Hematopoietic multipotent progenitor cell treated with erythropoietin and hydrocortisone succinate and interleukin-3 and kit ligand, for 15 days (in vitro differentiated cells): ENCODE data around the gene GRID1.
A peak's percentile ranks its signal among the peaks of the same experiment; 100 is the strongest.

Experiments
- DNase-seq: peaks from one replicate; pipeline ENCODE4 v3.0.0-alpha.2; 2015; ENCODE audit warnings: low spot score

Gene GRID1

DNA sequence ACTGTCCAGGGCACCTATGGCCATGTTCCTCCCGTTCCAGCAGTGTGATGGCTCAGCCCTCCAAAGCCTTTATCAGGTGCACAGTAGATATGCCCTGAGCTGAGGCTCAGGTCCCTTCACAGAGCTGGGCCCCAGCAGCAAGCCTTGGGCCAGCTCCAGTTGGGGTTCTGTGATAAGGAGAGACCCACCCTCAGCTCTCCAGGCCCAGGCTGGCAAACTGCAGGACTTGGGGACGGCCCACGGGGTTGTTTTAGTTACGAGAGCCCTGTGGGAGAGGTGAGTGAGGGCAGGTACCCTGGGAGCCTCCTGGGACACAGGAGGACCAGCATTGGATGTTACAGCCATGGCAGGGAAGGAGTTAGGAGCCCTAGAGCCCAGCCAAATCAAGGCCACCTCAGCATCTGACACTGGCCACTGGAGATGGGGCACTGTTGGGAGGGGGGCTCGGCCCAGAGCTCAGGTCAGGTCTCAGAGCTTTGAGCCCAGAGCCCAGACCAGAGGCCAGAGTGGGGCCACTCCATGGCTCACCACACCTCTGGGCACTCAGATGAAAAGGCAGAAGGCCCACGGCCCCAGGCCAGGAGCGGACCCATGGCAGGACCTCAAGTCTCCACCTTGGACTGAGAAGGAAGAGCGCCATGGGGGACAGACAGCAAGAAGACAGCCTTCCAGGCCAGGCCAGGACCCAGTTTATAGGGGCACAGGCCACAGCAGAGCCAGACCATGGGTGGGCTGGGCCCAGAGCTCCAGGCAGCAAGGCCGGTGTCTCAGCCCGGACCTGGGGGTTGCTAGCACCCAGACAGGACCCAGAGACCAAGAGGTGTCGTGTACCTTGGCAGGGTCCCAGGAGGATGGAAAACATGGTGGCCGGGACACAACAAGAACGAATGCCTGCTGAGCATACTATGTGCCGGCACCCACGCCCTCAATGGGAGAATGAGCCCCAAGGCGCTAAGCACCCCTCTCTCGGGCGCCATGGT lies 12.8 kb downstream of the GRID1 start:
- no peak for DNase-seq

GRCh38 chr10:86350897-86351296 lies 15.7 kb downstream of the GRID1 start:
- DNase-seq: no peak

DNA sequence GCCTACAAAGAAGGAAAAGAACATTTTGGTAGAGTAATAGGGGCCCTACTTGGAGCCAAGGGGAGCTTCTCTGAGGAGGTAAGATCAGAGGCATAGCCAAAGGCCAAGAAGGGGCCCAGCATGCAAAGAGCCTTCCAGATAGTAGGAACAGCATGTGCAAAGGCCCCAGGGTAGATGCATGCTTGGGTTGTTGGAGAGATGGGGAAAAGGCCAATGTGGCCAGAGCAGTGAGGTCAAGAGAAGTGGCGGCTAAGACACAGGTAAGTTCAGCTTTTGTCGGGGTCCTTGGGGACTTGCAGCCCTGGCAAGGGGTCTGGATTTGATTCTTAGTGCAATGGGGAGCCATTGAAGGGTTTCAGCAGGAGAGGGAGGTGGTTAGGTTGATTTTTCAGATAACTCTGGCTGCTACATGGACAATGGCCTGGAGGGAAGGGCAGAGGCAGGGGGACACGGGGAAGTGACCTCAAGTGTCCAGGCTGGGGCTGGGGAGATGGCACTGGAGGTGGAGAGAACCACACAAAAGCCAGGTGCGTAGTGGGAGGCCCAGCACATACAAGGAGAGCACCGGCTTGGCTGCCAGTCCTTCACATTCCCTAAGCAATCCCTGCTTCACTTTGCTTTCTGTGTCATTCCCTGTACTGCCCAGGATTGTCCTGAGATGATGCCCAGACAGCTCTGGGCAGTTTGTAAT lies 16.5 kb downstream of the GRID1 start:
- DNase-seq: no peak

DNA sequence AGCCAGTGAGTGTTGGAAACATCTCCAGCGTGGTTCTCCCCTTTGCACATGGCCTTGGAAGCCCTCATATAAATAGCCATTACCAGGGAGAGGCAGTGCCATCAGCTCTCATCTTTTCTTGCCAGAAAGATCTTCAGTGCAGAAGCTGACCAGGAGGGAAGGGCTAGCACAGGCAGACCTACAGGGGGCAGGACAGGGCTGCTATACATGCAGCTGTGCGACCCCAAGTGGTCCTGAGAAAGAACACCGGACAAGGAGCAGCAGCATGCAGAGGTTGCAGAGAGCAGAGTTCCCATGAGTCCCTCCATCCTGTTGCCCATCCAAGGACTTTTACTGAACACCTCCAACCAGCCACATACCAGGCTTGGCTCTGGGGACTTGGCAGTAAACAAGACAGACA lies 17.1 kb downstream of the GRID1 start:
- DNase-seq: no peak

DNA sequence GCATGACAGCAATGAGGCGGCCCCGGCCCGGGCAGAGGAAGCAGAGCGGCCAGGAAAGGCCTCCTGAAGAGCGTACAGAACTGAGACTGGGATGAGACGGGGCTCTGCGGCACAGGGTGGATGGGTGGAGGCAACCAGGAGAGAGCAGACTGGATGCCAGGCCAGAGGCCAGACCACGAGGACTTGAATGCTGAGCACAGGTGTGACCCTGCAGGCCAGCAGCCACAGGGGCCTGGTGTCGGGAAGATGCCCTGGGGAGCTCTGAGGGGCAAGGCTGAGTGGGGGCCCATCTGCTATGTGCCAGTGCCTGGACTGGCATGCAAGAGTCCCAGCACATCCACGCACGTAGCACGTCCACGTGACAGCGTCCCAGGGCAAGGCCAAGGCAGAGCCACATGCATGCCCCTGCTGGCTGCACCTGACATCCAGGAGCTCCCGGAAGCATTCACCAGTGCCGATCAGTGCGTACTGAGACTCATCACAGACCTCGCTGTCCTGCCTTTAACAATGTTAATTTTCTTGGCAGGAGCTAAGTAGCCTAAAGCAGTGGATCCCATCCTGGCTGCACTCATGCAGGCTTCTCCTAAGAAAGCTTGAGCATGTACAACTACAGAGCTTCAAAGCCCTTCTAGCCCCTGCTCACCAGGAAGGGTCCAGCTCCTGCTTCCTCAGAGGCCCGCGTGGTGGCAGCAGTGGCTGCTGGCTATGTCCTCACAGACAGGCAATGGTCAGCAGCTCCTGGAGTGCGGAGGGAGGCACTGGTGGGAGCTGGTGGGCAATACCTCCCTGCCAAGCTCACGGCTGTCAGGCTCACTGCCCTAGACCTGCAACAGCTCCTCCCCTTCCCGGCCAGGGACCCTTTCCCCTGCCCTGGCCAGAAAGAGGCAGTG lies 18.0 kb downstream of the GRID1 start:
- DNase-seq: no peak

DNA sequence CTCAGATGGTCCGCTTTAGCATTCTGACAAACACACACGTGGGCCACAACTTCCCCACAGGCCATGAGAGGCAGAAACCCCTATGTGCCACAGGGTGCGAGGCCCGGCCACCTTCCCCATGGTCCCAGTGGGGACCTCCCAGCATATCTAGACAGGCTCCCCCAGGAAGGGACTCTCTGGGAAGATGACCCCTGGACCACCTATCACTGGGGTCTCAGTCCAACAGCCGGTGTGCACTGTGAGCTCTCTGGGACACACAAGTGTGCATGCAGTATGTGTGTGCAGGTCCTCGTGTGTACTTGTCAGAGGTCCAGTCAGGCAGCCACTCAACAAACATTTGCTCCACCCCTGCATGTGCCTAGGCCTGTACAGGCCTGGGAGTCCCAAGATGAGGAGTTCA lies 18.7 kb downstream of the GRID1 start:
- no peak for DNase-seq

GRCh38 chr10:86346799-86347665 lies 19.6 kb downstream of the GRID1 start:
- DNase-seq: no peak

DNA sequence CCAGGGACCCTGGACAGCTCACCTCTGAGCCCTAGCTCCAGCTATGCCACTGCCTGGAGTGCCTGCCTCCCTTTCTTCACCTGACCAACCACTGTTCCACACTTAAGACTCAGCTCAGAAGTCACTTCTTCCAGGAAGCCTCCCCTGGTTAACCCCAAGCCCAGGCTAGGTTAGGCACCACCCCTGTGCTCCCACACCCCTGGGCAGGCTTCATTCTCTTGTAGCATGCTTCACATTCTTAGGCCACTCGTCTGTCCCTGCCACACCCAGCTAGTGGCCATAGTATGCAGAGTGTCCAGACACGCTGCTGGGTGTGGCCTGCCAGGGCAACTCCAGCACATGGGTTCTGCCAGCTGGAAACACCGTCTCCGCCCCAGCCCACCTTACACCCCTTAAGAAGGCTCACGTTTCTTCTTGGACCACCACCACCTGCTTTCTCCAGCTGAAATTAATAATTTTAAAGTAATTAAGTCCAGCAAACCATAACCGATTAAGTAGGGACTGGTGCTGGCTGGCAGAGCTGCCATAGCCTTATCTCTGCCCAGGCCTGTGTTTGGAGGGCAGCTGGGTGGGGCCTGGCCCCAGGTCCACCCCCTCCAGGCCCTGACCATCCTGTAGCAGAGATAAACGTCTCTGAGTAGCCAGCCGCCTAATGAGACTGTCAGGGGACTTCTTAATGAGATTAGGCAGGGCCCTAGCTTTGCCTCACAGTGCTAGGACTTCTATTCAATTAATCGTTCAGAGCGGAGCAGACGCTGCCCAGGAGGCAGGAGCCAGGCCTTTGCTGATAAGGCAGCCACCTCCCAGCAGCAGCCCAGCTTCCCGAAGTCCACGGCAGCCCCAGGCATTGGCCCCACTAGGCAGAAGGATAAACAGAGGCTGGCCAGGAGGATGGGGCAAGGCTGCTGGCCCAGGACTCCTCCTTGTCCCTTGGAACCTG lies 20.5 kb downstream of the GRID1 start:
- DNase-seq: peak; percentile 61

DNA sequence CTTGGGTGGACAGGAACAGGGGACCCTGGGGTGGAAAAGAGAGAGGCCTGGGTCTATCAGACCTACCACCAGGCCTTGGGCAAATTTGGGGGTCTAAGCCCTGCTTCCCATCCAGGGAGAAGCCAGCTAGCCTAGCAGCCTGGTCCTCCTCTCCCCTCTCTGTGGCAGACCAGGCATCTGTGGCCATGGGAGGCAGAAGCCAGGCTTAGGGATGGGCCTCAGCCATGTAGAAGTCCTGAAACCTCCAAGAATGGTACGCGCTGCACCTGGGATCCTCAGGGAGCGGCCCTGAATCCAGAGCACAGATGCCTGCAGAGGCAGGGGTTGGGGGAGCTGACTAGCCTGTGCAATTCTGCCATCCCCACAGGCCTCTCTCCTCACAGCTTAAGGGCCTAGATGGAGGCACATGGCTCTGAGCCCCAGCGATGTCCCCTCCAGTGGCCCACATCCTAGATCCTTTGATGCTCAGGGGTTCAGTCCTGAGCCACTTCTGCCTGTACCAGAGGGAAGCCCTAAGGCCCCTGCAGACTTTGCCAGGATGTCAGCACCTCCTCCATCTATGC lies 21.2 kb downstream of the GRID1 start:
- DNase-seq: no peak

- no peak for DNase-seq
Observed at GRCh38 chr10:86344714-86345161, 21.9 kb downstream of the GRID1 start.

DNA sequence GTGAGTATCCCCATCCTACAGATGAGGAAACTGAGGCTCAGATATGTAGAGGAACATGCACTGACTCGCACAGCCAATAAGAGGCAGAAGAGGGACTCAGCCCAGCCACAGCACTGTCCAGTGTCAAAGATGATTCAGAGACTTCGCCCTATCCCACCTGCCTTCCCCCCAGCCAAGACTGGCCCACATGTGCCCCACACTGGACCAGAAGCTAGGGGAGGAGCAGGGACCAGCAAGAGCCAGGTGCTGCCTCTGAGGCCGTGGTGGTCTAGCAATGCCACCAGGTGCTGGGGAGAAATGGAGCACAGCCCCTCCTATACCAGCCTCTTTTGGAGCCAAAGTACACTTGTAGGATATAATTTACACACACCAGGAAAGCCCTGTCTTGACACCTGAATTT lies 22.3 kb downstream of the GRID1 start:
- no peak for DNase-seq

GRCh38 chr10:86343761-86344160 lies 22.8 kb downstream of the GRID1 start:
- DNase-seq: no peak

- no peak for DNase-seq
Observed at GRCh38 chr10:86342111-86342863, 24.3 kb downstream of the GRID1 start.

DNA sequence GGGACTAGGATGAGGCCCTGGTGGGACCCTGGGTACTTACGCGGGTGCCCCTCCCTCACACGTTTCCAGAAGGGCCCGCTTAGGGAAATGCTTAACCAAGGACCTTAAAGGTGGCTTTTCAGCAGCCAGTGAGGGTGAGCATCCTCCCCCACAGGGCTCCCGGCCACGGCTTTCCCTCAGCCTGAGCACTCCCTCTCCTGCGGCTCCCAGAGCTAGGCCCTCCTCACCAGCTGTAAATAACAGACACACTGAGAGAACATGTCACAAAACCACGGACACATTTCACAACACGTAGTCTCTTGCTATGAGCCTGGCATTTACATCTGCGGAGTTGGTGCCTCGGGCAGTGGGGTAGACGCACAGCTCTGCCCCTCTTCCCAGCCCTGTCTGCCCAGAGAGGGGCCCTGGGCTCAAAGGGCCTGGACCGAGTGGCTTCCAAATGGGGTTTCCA lies 25.2 kb downstream of the GRID1 start:
- DNase-seq: no peak

DNA sequence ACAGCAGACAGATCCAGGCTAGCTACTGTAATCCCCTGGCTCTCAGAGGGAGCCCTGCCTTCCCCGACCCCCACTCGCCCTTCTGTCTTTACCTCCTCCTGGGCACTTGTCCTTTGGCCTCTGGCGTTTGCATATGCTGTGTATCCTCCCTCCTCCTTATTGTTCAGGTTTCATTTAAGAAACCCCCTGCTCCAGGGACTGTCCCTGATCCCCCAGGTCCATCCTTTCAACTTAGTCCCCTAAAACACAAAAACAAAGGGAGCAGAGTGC lies 25.7 kb downstream of the GRID1 start:
- DNase-seq: no peak

GRCh38 chr10:86340176-86340990 lies 26.2 kb downstream of the GRID1 start:
- no peak for DNase-seq

DNA sequence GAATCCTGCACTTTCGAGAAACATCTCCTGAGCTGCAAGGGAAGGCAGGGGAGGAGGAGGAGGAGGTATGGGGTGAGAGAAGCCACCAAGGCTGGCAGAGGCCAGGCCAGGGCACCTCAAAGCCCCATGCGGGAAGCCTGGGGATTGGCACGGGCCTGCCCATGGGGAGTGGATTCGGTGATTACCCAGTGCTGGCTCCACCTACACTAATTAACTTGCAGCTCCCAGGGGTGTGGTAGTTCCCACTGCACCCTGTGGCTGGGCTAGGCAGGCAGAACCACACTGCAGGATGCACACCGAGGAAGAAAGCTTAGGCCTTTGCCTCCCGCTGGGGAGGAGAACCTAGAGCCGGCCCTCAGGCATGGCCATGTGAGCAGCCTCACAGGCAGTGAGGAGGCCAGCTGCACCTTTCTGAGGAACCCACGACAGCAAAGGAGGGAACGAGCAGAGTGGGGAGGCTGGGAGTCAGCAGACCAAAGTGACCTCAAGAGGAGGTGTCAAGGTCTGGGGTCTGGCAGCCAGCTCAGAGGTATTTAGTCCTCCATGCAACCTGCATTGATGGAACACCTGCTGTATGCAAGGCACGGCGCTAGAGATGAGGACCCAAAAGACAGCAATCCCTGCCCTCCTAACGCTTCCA lies 27.2 kb downstream of the GRID1 start:
- no peak for DNase-seq

- no peak for DNase-seq
Observed at GRCh38 chr10:86337121-86337601, 29.4 kb downstream of the GRID1 start.
